GM12891 (cell line): ENCODE measurements around the gene TERB2.

Experiments used
- POLR2A ChIP-seq: IDR thresholded peaks from 2 replicates; pipeline ENCODE4 v1.6.1; 2011; ENCODE audit warnings: low read depth, low read length, control low read depth
- POLR2AphosphoS5 ChIP-seq: IDR thresholded peaks from 2 replicates; pipeline ENCODE4 v1.6.1; 2011; ENCODE audit warnings: low read depth, low read length, control low read depth
- POU2F2 ChIP-seq: IDR thresholded peaks from 2 replicates; pipeline ENCODE4 v1.6.1; 2011; ENCODE audit warnings: low read depth, mild to moderate bottlenecking, control low read depth, low read length, moderate library complexity
- TAF1 ChIP-seq: IDR thresholded peaks from 2 replicates; pipeline ENCODE4 v1.6.1; 2011; ENCODE audit warnings: low read depth, low read length, control low read depth

DNA sequence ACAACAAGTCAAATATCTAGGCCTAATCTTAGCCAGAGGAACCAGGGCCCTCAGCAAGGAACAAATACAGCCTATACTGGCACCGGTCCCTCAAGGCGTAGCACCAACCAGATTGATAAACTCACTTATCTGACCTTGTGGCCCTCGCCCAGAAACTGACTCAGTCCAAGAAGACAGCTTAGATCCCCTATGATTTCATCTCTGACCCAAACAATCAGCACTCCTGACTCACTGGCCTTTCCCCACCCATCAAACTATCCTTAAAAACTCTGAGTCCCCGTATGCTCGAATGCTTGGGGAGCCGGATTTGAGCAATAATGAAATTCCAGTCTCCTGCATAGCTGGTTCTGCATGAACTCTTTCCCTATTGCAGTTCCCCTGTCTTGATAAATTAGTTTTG is 64.9 kb downstream of the TERB2 start:
- TF ChIP-seq POLR2A (no peak), TAF1 (no peak), POLR2AphosphoS5 (no peak), POU2F2 (no peak)
